ENCODE data around the gene NAGLU. TPM values are rescaled to one million over a fixed set of nuclear protein-coding genes. Genes with fewer than 3 reads are reported as not detected.

NAGLU gene
- total and polyA plus RNA-seq, 8 donors, result 11.7 to 55.8 (median 21.1) TPM

GRCh38 chr17:42526031-42526444, 10.0 kb upstream of the NAGLU start:
- 70 to 76% (median 73%) methylated on average over 6 of the region's 6 CpGs for whole genome bisulfite sequencing, 5 donors
- peak overlapping the region in 3 of 5 donors; percentile 37 to 93 (median 58) for H3K27ac ChIP-seq
- H3K4me1 ChIP-seq, result peaks cover 31 to 77% (median 44%) of the 10 kb centered on the region in 4 donors
- TF ChIP-seq POLR2A (IDR thresholded peaks at IDR 0.05) (no peak), EP300 (IDR thresholded peaks at IDR 0.05) (no peak), POLR2AphosphoS5 (IDR thresholded peaks at IDR 0.05) (no peak), CTCF (IDR thresholded peaks at IDR 0.05) (no peak)
- H3K9me3 ChIP-seq, result no peaks in the 10 kb centered on the region
- DNase-seq, result no peak
- intact Hi-C loops (cut with DNase I; ENCODE audit: low total_unique reads), result loop anchor here (5.0 kb wide), 1 partner anchor 99 kb away; no protein-coding TSS in a partner anchor
- peaks cover 5 to 21% (median 12%) of the 10 kb centered on the region in 4 donors for H3K36me3 ChIP-seq
- H3K4me3 ChIP-seq, result no peak overlapping the region
- H3K27me3 ChIP-seq, result no peaks in the 10 kb centered on the region

GRCh38 chr17:42527932-42528331, 8.1 kb upstream of the NAGLU start:
- H3K36me3 ChIP-seq, result peaks cover 0 to 2% (median 0%) of the 10 kb centered on the region in 4 donors
- no peaks in the 10 kb centered on the region for H3K9me3 ChIP-seq
- no peak for DNase-seq
- intact Hi-C loops (cut with DNase I; ENCODE audit: low total_unique reads), result loop anchor here (5.0 kb wide), 1 partner anchor 101 kb away; no protein-coding TSS in a partner anchor
- H3K4me3 ChIP-seq, result no peak overlapping the region
- H3K27ac ChIP-seq, result no peak overlapping the region
- H3K27me3 ChIP-seq, result no peaks in the 10 kb centered on the region
- WGBS, 5 donors, result 81 to 89% (median 85%) methylated on average over 6 of the region's 6 CpGs
- no peak for TF ChIP-seq POLR2AphosphoS5 (IDR thresholded peaks at IDR 0.05)
- no peak for TF ChIP-seq EP300 (IDR thresholded peaks at IDR 0.05)
- TF ChIP-seq CTCF (IDR thresholded peaks at IDR 0.05), result no peak
- no peak for TF ChIP-seq POLR2A (IDR thresholded peaks at IDR 0.05)
- peaks cover 22 to 72% (median 41%) of the 10 kb centered on the region in 4 donors for H3K4me1 ChIP-seq

GRCh38 chr17:42529061-42529460, 7.0 kb upstream of the NAGLU start:
- intact Hi-C loops (cut with DNase I; ENCODE audit: low total_unique reads), result loop anchor here (5.0 kb wide), 1 partner anchor 102 kb away; no protein-coding TSS in a partner anchor
- Histone ChIP-seq H3K4me1 (peaks cover 17 to 66% (median 39%) of the 10 kb centered on the region in 4 donors), H3K27me3 (no peaks in the 10 kb centered on the region), H3K4me3 (no peak overlapping the region), H3K36me3 (no peaks in the 10 kb centered on the region), H3K27ac (peak overlapping the region in 1 of 5 donors; percentile 4), H3K9me3 (no peaks in the 10 kb centered on the region)
- TF ChIP-seq EP300 (IDR thresholded peaks at IDR 0.05) (no peak), POLR2A (IDR thresholded peaks at IDR 0.05) (no peak)
- no peak for DNase-seq
- WGBS, 5 donors, result 16 to 47% (median 39%) methylated on average over 3 of the region's 3 CpGs

GRCh38 chr17:42530952-42531454, 5.0 kb upstream of the NAGLU start:
- Histone ChIP-seq H3K4me1 (peaks cover 28 to 69% (median 48%) of the 10 kb centered on the region in 4 donors), H3K27ac (peak overlapping the region; percentile 80 to 91 (median 88)), H3K9me3 (no peaks in the 10 kb centered on the region), H3K27me3 (no peaks in the 10 kb centered on the region), H3K36me3 (no peaks in the 10 kb centered on the region), H3K4me3 (no peak overlapping the region)
- WGBS, 5 donors, result 57 to 75% (median 66%) methylated on average over 2 of the region's 2 CpGs
- no peak for DNase-seq
- intact Hi-C loops (cut with DNase I; ENCODE audit: low total_unique reads), result no loop called here
- TF ChIP-seq POLR2A (IDR thresholded peaks at IDR 0.05) (no peak), CTCF (IDR thresholded peaks at IDR 0.05) (no peak), EP300 (IDR thresholded peaks at IDR 0.05) (no peak), POLR2AphosphoS5 (IDR thresholded peaks at IDR 0.05) (no peak)
